ENCODE data around the gene ZSWIM4.

DNA sequence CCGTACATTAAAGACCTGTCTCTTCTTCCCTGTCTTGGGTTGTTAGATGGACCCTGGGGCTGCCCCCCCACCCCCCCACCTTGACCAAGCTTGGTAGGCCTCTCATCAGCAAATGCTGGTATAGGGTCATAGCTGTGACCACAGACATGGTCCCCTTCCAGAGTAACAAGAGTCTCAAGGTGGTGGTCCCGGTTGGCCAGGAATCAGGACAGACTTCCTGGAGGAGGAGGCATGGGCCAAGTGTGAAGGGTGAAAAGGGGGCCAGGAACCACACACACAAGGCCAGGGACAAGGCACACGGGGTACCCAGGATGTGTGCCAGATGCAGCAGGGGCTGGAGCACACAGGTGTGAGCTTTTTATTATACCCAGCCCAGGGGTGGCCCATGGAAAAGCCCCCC, 32.0 kb upstream of the ZSWIM4 start:
- TF ChIP-seq, protein P1, sequence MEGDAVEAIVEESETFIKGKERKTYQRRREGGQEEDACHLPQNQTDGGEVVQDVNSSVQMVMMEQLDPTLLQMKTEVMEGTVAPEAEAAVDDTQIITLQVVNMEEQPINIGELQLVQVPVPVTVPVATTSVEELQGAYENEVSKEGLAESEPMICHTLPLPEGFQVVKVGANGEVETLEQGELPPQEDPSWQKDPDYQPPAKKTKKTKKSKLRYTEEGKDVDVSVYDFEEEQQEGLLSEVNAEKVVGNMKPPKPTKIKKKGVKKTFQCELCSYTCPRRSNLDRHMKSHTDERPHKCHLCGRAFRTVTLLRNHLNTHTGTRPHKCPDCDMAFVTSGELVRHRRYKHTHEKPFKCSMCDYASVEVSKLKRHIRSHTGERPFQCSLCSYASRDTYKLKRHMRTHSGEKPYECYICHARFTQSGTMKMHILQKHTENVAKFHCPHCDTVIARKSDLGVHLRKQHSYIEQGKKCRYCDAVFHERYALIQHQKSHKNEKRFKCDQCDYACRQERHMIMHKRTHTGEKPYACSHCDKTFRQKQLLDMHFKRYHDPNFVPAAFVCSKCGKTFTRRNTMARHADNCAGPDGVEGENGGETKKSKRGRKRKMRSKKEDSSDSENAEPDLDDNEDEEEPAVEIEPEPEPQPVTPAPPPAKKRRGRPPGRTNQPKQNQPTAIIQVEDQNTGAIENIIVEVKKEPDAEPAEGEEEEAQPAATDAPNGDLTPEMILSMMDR (IDR thresholded peaks at IDR 0.05; ENCODE audit: low read depth, low read length), result no peak
- no peak for TF ChIP-seq EZH2phosphoT487 (IDR thresholded peaks at IDR 0.05; ENCODE audit: low read depth)
